Trophoblast cell (in vitro differentiated cells and primary cell): ENCODE measurements around the gene OR11A1.

ENCODE experiments used
- DNase-seq, 2 donors: peaks; one replicate each; pipeline ENCODE4 v3.0.0-alpha.2; 2016
- H2AFZ ChIP-seq: 2 replicates; pipeline ENCODE4 v1.6.1; 2013; ENCODE audit warnings: low read length, moderate library complexity, mild to moderate bottlenecking; ENCODE audit not compliant: insufficient read depth, poor library complexity
- H2AK5ac ChIP-seq: 2 replicates; pipeline ENCODE4 v1.6.1; 2013; ENCODE audit warnings: mild to moderate bottlenecking, low read length
- H2BK120ac ChIP-seq: 2 replicates; pipeline ENCODE4 v1.6.1; 2013; ENCODE audit warnings: low read length, mild to moderate bottlenecking, moderate library complexity; ENCODE audit not compliant: insufficient read depth, poor library complexity
- H2BK12ac ChIP-seq: 2 replicates; pipeline ENCODE4 v1.6.1; 2013; ENCODE audit warnings: mild to moderate bottlenecking, low read length, moderate library complexity
- H2BK5ac ChIP-seq: 2 replicates; pipeline ENCODE4 v1.6.1; 2013; ENCODE audit warnings: low read length, low read depth, moderate library complexity, mild to moderate bottlenecking; ENCODE audit not compliant: poor library complexity
- H3K14ac ChIP-seq: 2 replicates; pipeline ENCODE4 v1.6.1; 2013; ENCODE audit warnings: mild to moderate bottlenecking, low read length
- H3K18ac ChIP-seq: 2 replicates; pipeline ENCODE4 v1.6.1; 2013; ENCODE audit warnings: mild to moderate bottlenecking, low read length
- H3K23ac ChIP-seq: 2 replicates; pipeline ENCODE4 v1.6.1; 2013; ENCODE audit warnings: low read length
- H3K27ac ChIP-seq: 2 replicates; pipeline ENCODE4 v1.5.1; 2013; ENCODE audit warnings: low read depth, mild to moderate bottlenecking, inconsistent platforms, low read length, moderate library complexity
- H3K27me3 ChIP-seq: 2 replicates; pipeline ENCODE4 v1.6.1; 2013; ENCODE audit warnings: inconsistent platforms, mild to moderate bottlenecking, low read length, moderate library complexity; ENCODE audit not compliant: insufficient read depth
- H3K36me3 ChIP-seq, 2 experiments: 1 replicate in 1 of 2; 2 replicates in 1 of 2; pipeline ENCODE4 v1.6.1; 2013; ENCODE audit warnings: low read length in 2 of 2, mild to moderate bottlenecking in 2 of 2, moderate library complexity in 1 of 2; ENCODE audit not compliant: insufficient read depth in 2 of 2, control insufficient read depth in 1 of 2
- H3K4ac ChIP-seq: 2 replicates; pipeline ENCODE4 v1.6.1; 2013; ENCODE audit warnings: low read depth, mild to moderate bottlenecking, low read length, moderate library complexity
- H3K4me1 ChIP-seq, 2 experiments: 1 replicate in 1 of 2; 2 replicates in 1 of 2; pipeline ENCODE4 v1.6.1; 2013; ENCODE audit warnings: low read length in 2 of 2, mild to moderate bottlenecking in 2 of 2, moderate library complexity in 1 of 2; ENCODE audit not compliant: insufficient read depth in 2 of 2, control insufficient read depth in 1 of 2
- H3K4me2 ChIP-seq: 2 replicates; pipeline ENCODE4 v1.6.1; 2013; ENCODE audit warnings: inconsistent platforms, mild to moderate bottlenecking, low read length, moderate library complexity
- H3K4me3 ChIP-seq: 2 replicates; pipeline ENCODE4 v1.5.1; 2013; ENCODE audit warnings: mild to moderate bottlenecking, low read depth, low read length, inconsistent platforms
- H3K79me1 ChIP-seq: one replicate; pipeline ENCODE4 v1.6.1; 2013; ENCODE audit warnings: low read length
- H3K79me2 ChIP-seq: 2 replicates; pipeline ENCODE4 v1.6.1; 2013; ENCODE audit warnings: low read length, mild to moderate bottlenecking; ENCODE audit not compliant: control insufficient read depth, insufficient read depth, poor library complexity
- H3K9ac ChIP-seq: 2 replicates; pipeline ENCODE4 v1.6.1; 2013; ENCODE audit warnings: mild to moderate bottlenecking, low read length
- H3K9me3 ChIP-seq: 2 replicates; pipeline ENCODE4 v1.6.1; 2013; ENCODE audit warnings: low read depth, mild to moderate bottlenecking, control low read depth, inconsistent platforms, low read length; ENCODE audit not compliant: insufficient read depth
- H4K12ac ChIP-seq: 2 replicates; pipeline ENCODE4 v1.6.1; 2013; ENCODE audit warnings: low read depth, mild to moderate bottlenecking, low read length, moderate library complexity
- H4K8ac ChIP-seq: 2 replicates; pipeline ENCODE4 v1.6.1; 2013; ENCODE audit warnings: low read depth, mild to moderate bottlenecking, low read length, moderate library complexity
- H4K91ac ChIP-seq: one replicate; pipeline ENCODE4 v1.6.1; 2013; ENCODE audit warnings: low read depth, mild to moderate bottlenecking, low read length, moderate library complexity
- WGBS: extraction: QIAGEN DNeasy Blood & Tissue Kit; methylation state at CpG from one replicate; pipeline ENCODE4 v1.1.7; 2013; ENCODE audit warnings: missing lambda C conversion rate; ENCODE audit not compliant: insufficient read length, insufficient coverage; ENCODE audit errors: extremely low coverage; 5-methylcytosine and 5-hydroxymethylcytosine counted together

OR11A1 gene

GRCh38 chr6:29502597-29502996, 45.7 kb upstream of the OR11A1 start:
- Histone ChIP-seq H2BK120ac (no peak overlapping the region), H3K4me2 (no peak overlapping the region), H3K9me3 (no peaks in the 10 kb centered on the region), H3K4me3 (no peak overlapping the region), H4K91ac (no peak overlapping the region), H3K27ac (no peak overlapping the region), H3K79me1 (no peaks in the 10 kb centered on the region), H3K27me3 (no peaks in the 10 kb centered on the region), H3K4ac (no peak overlapping the region), H2BK12ac (no peak overlapping the region), H3K79me2 (no peaks in the 10 kb centered on the region), H2AFZ (no peak overlapping the region), H3K36me3 (no peaks in the 10 kb centered on the region), H2BK5ac (no peak overlapping the region), H3K18ac (no peak overlapping the region), H3K23ac (no peak overlapping the region), H3K9ac (peak overlapping the region; percentile 13), H3K4me1 (peaks cover 0 to 3% of the 10 kb centered on the region in 2 experiments), H4K12ac (no peak overlapping the region), H2AK5ac (no peak overlapping the region), H4K8ac (no peak overlapping the region), H3K14ac (no peak overlapping the region)
- no CpG with 5 or more reads among the region's 5 CpGs for WGBS
- peak in 1 of 2 donors; percentile 3 for DNase-seq

- no peak overlapping the region for H3K4ac ChIP-seq
- no peak overlapping the region for H2AFZ ChIP-seq
- no peak overlapping the region for H4K91ac ChIP-seq
- no peak overlapping the region for H3K23ac ChIP-seq
- H3K9ac ChIP-seq = peak overlapping the region; percentile 13
- no peak overlapping the region for H4K12ac ChIP-seq
- H3K18ac ChIP-seq = no peak overlapping the region
- no CpG with 5 or more reads among the region's 3 CpGs for WGBS
- H3K4me3 ChIP-seq = no peak overlapping the region
- H3K27ac ChIP-seq = no peak overlapping the region
- no peak for DNase-seq
- no peak overlapping the region for H2BK12ac ChIP-seq
- H3K4me2 ChIP-seq = no peak overlapping the region
- H3K36me3 ChIP-seq = no peaks in the 10 kb centered on the region
- no peak overlapping the region for H3K14ac ChIP-seq
- H3K9me3 ChIP-seq = no peaks in the 10 kb centered on the region
- H2BK5ac ChIP-seq = no peak overlapping the region
- no peak overlapping the region for H2AK5ac ChIP-seq
- no peak overlapping the region for H2BK120ac ChIP-seq
- H3K79me1 ChIP-seq = no peaks in the 10 kb centered on the region
- H3K4me1 ChIP-seq = peaks cover 0 to 3% of the 10 kb centered on the region in 2 experiments
- no peaks in the 10 kb centered on the region for H3K79me2 ChIP-seq
- H3K27me3 ChIP-seq = no peaks in the 10 kb centered on the region
- no peak overlapping the region for H4K8ac ChIP-seq
Measured at GRCh38 chr6:29502181-29502580, 45.3 kb upstream of the OR11A1 start.

GRCh38 chr6:29501106-29501505, 44.2 kb upstream of the OR11A1 start:
- H4K91ac ChIP-seq = no peak overlapping the region
- no peaks in the 10 kb centered on the region for H3K36me3 ChIP-seq
- no peak overlapping the region for H2BK12ac ChIP-seq
- no peak overlapping the region for H3K27ac ChIP-seq
- no peak overlapping the region for H3K4me2 ChIP-seq
- H3K9me3 ChIP-seq = no peaks in the 10 kb centered on the region
- no peak overlapping the region for H3K18ac ChIP-seq
- H3K79me1 ChIP-seq = no peaks in the 10 kb centered on the region
- H2BK120ac ChIP-seq = no peak overlapping the region
- no peak for DNase-seq
- H2AFZ ChIP-seq = no peak overlapping the region
- no peak overlapping the region for H3K14ac ChIP-seq
- no CpG with 5 or more reads among the region's 6 CpGs for WGBS
- H4K12ac ChIP-seq = no peak overlapping the region
- H2BK5ac ChIP-seq = no peak overlapping the region
- H3K23ac ChIP-seq = no peak overlapping the region
- H4K8ac ChIP-seq = no peak overlapping the region
- H3K79me2 ChIP-seq = no peaks in the 10 kb centered on the region
- H3K4me1 ChIP-seq = peaks cover 0 to 3% of the 10 kb centered on the region in 2 experiments
- no peak overlapping the region for H3K4me3 ChIP-seq
- H2AK5ac ChIP-seq = no peak overlapping the region
- no peak overlapping the region for H3K4ac ChIP-seq
- no peaks in the 10 kb centered on the region for H3K27me3 ChIP-seq
- no peak overlapping the region for H3K9ac ChIP-seq

GRCh38 chr6:29500594-29500993, 43.7 kb upstream of the OR11A1 start:
- WGBS = no CpG with 5 or more reads among the region's 8 CpGs

More at GRCh38 chr6:29500594-29500993, 43.7 kb upstream of the OR11A1 start:
- no peaks in the 10 kb centered on the region for H3K36me3 ChIP-seq
- H2BK120ac ChIP-seq = no peak overlapping the region
- H2BK5ac ChIP-seq = no peak overlapping the region
- no peak overlapping the region for H3K23ac ChIP-seq
- H3K27me3 ChIP-seq = no peaks in the 10 kb centered on the region
- H3K79me1 ChIP-seq = no peaks in the 10 kb centered on the region
- no peak overlapping the region for H4K91ac ChIP-seq
- H2BK12ac ChIP-seq = no peak overlapping the region
- no peak overlapping the region for H3K4ac ChIP-seq
- H3K79me2 ChIP-seq = no peaks in the 10 kb centered on the region
- H3K4me1 ChIP-seq = peaks cover 0 to 3% of the 10 kb centered on the region in 2 experiments
- no peak overlapping the region for H4K8ac ChIP-seq
- no peak overlapping the region for H3K14ac ChIP-seq
- H3K9ac ChIP-seq = no peak overlapping the region
- no peak overlapping the region for H4K12ac ChIP-seq
- no peaks in the 10 kb centered on the region for H3K9me3 ChIP-seq
- H3K27ac ChIP-seq = no peak overlapping the region
- H2AFZ ChIP-seq = no peak overlapping the region
- H2AK5ac ChIP-seq = no peak overlapping the region
- H3K18ac ChIP-seq = no peak overlapping the region
- no peak for DNase-seq
- H3K4me3 ChIP-seq = no peak overlapping the region
- no peak overlapping the region for H3K4me2 ChIP-seq
